HG03280 (cell line): ENCODE measurements around the gene HPS5.

Experiments
- ATAC-seq: cut with Tn5 transposase; IDR thresholded peaks from one replicate; pipeline ENCODE4 v1.9.1; 2021; ENCODE audit warnings: mild to moderate bottlenecking, moderate library complexity; ENCODE audit not compliant: unreplicated experiment

Gene HPS5

GRCh38 chr11:18236664-18237356 lies 85.1 kb downstream of the HPS5 start, which contains the start of gene SAA4:
SAA4 (minus strand) TSS chr11:18236802; CDS start chr11:18235926, 876 bp downstream.
- no peak for ATAC-seq

- ATAC-seq: no peak
Measured at GRCh38 chr11:18235394-18236334, 86.3 kb downstream of the HPS5 start.

DNA sequence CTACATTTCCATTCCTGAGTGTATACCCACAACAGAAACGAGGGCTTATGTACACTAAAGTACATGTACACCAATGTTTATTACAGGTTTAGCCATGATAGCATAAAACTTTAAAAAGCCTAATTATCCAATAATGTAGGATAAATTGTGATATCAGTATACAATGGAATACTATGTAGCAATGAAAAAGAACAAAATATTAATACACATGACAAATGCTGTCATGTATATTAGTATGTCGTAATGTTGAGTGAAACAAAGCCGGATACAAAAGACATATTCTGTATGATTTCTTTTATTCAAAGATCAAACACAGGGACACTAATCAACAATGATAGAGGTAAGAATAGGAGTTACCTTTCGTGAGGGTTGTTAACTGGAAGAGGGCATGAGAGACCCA lies 88.0 kb downstream of the HPS5 start:
- ATAC-seq: no peak

- no peak for ATAC-seq
Measured at GRCh38 chr11:18230859-18231258, 91.1 kb downstream of the HPS5 start.

GRCh38 chr11:18229501-18229900 lies 92.4 kb downstream of the HPS5 start:
- ATAC-seq: peak; percentile 97
